Adipose tissue (tissue), 3 donors: ENCODE measurements around the gene TMEM198. TPM values are rescaled to one million over a fixed set of nuclear protein-coding genes. Genes with fewer than 3 reads are reported as not detected.

Source experiments
- H3K27ac ChIP-seq: one replicate; pipeline ENCODE4 v1.5.1; 2013; ENCODE audit warnings: low read depth, low read length
- WGBS, 3 donors: extraction: QIAGEN DNeasy Blood & Tissue Kit; methylation state at CpG; one replicate each; pipeline ENCODE4 v1.1.7; 2013; 5-methylcytosine and 5-hydroxymethylcytosine counted together
- polyA plus RNA-seq, 3 donors: library from polyadenylated mRNA; stranded (reverse); fragments of 200-250 nt; gene quantifications; one replicate each; pipeline ENCODE4 v1.2.3, GENCODE V29; 2013
- donor health status: healthy with polysubstance abuse.
- donor health status: Bipolar disorder and iron deficiency.
- donor health status: healthy.

TMEM198 gene
- polyA plus RNA-seq, 3 donors: 2.3 to 9.5 (median 3.7) TPM

DNA sequence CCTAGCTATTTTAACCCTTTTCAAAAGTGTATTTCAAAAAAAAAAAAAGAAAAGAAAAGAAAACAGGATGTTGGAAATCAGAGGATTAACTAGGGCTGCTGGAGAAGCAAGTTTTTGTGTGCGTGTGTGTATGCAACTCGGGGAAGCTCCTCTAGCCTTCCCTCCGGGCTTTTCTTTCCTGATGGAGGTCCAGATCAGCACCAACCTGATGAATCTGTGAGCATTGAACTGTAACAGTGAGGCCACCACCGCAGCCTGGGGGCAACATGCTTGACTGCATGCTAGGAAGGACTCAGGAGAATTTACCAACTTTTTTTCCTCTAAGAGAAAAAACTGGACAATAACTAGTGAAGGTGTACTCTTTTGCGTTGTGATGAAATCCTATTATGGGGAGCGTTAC, 25.2 kb downstream of the TMEM198 start:
- 94 to 97% (median 96%) methylated on average over 6 of the region's 6 CpGs for WGBS, 3 donors
- H3K27ac ChIP-seq: no peak overlapping the region

GRCh38 chr2:219569635-219570034, 25.8 kb downstream of the TMEM198 start:
- WGBS, 3 donors: 82 to 84% (median 84%) methylated on average over 6 of the region's 6 CpGs
- H3K27ac ChIP-seq: no peak overlapping the region

GRCh38 chr2:219570194-219570923, 26.5 kb downstream of the TMEM198 start:
- WGBS, 3 donors: 12 to 18% (median 13%) methylated on average over 81 to 95 of the region's 95 CpGs
- H3K27ac ChIP-seq: no peak overlapping the region

- 0 to 2% (median 1%) methylated on average over 34 to 53 of the region's 55 CpGs for WGBS, 3 donors
- H3K27ac ChIP-seq: no peak overlapping the region
Observed at GRCh38 chr2:219570924-219571310, 27.1 kb downstream of the TMEM198 start.

GRCh38 chr2:219571311-219572236, 27.7 kb downstream of the TMEM198 start, which contains the start of gene OBSL1:
TSS of gene OBSL1 (minus strand) at chr2:219571539. CDS start at chr2:219571232, 307 bp downstream.
- WGBS, 3 donors: 3 to 10% (median 8%) methylated on average over 39 to 42 of the region's 42 CpGs
- no peak within 1 kb of the TSS for H3K27ac ChIP-seq

GRCh38 chr2:219572237-219573001, 28.6 kb downstream of the TMEM198 start, which contains the start of gene INHA:
TSS of gene INHA (plus strand) at chr2:219572310. CDS start at chr2:219572375, 65 bp downstream.
- 76 to 90% (median 89%) methylated on average over 13 of the region's 13 CpGs for WGBS, 3 donors
- no peak within 1 kb of the TSS for H3K27ac ChIP-seq

DNA sequence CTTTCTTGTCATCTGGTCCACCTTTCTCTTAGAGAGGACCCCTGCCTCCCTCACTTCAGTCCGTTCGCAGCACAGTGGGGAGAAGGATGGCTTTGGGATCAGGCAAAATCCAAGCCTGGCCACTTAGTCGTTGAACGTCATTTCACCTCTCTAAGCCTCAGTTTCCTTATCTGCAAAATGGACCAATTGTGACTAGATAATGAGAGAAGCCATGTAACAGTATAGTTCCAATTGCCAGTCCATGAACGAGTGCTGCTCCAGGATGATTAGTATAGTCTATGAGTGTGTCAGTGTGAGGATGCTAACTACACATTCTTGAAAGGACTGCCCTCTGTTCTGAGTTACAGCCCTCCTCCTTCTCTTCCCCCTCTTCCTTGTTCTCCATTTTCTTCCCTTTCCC, 29.3 kb downstream of the TMEM198 start:
- 76 to 83% (median 80%) methylated on average over 5 of the region's 5 CpGs for WGBS, 3 donors

GRCh38 chr2:219574484-219575311, 30.9 kb downstream of the TMEM198 start:
- whole genome bisulfite sequencing, 3 donors: 82 to 92% (median 86%) methylated on average over 22 of the region's 22 CpGs
- H3K27ac ChIP-seq: no peak overlapping the region

More for the DNA sequence above, 29.3 kb downstream of the TMEM198 start:
- H3K27ac ChIP-seq: no peak overlapping the region

DNA sequence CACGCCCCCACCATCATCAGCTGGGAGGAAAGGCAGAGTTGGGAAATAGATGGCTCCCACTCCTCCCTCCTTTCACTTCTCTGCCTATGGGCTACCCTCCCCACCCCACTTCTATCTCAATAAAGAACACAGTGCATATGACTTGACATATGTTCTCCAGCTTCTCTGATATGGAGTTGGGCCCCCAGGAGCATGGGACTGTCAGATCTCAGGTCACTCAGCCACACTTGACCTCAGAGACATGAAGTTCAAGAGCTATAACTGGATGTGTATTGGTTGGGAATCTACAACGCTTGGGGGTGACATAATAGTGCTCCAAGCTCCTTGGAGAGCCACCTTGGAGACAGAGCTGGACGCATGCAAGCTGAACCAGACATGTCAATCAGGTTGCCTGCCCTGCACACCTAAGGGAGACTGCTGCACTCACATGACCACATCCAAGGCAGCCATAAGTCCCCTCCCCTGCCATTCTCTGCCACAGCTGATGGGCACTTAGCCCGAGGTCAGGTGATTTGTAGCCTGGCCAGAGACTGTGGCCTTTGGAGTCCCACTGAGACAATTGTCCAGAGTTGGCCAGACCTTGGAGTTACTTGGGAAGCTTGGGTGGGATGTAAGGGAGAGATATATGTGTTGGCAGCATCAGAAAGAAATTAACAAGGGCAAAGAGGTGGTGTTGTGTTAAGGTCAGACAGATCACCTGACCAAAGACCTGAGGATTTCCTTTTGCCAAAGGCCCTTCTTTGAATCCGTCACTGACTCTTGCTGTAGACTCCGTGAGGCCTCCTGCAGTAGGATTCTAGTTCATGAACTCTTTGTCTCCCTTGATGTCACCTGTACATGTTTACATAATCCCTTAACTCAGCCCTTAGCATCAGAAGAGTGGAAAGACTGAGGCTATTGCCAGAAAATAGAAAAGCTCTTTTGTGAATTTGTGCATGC, 32.0 kb downstream of the TMEM198 start:
- H3K27ac ChIP-seq: no peak overlapping the region
- WGBS, 3 donors: 74 to 88% (median 84%) methylated on average over 6 of the region's 6 CpGs

- H3K27ac ChIP-seq: no peak overlapping the region
- WGBS, 3 donors: 34 to 48% (median 38%) methylated on average over 15 of the region's 15 CpGs
Observed at GRCh38 chr2:219576505-219577388, 32.9 kb downstream of the TMEM198 start.

DNA sequence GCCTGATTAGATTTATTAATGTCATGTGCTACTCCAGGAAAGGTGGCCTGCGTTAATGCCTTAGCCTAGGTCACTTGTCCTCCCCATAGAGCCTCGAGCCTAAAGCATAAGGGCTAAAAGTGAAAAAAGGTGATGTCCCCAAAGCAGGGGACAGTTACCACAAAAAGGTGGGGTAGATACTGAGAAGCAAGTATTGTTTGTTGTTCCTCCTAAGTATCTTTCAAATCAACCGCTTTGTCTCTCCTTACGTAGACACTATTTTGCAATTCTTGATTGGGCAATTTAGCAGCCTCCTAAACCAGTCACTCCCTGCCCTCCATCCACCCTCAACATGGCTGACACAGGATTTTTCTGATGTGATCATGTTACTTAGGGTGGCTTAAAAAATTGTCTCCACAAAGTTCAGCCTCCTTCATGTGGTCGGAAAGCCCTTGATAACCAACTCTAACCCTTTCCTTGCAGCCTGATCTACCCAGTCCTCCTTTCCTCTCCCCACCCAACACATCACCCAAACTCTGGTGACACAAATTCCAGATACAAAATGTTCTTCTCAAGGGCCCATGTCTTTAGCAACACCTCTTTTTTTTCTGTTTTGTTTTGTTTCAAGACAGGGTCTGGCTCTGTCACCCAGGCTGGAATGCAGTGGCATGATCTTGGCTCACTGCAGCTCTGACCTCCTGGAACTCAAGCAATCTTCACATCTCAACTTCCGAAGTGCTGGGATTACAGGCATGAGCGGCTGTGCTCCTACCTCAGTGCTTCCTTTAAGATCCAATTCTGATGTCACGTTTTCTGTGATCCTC, 35.2 kb downstream of the TMEM198 start:
- no peak overlapping the region for H3K27ac ChIP-seq
- whole genome bisulfite sequencing, 3 donors: 72 to 84% (median 72%) methylated on average over 8 of the region's 8 CpGs

DNA sequence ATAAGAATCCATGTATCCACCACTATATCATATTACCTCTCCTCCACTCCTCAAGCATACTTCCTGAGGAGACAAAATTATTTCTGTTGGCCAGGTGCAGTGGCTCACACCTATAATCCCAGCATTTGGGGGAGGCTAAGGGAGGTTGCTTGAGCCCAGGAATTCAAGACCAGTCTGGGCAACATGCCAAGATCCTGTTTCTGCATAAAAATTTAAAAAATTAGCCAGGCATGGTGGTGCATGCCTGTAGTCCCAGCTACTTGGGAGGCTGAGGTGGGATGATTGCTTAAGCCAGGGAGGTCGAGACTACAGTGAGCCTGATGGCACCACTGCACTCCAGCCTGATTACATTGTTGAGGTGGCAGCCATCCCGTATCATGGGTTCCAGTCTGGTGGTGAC, 37.5 kb downstream of the TMEM198 start:
- H3K27ac ChIP-seq: no peak overlapping the region
- 70 to 86% (median 85%) methylated on average over 2 of the region's 2 CpGs for WGBS, 3 donors

DNA sequence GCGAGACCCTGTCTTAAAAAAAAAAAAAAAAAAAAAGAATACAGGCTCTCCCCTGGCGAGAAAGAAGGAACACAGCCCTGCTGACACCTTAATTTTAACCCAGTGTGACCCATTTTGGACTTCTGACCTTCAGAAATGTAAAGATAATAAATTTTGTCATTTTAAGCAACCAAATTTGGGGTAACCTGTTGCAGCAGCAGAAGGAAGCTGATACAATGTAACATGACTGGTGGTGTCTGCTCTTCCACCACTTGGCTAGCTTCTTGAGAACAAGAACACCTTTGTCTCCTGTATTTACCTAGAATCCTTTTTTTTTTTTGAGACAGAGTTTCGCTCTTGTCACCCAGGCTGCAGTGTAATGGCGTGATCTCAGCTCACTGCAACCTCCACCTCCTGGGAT, 47.3 kb downstream of the TMEM198 start:
- WGBS, 3 donors: 68 to 92% (median 70%) methylated on average over 4 of the region's 4 CpGs
- no peak overlapping the region for H3K27ac ChIP-seq

GRCh38 chr2:219592736-219593135, 48.9 kb downstream of the TMEM198 start:
- no peak overlapping the region for H3K27ac ChIP-seq
- WGBS, 3 donors: 79 to 86% (median 85%) methylated on average over 6 of the region's 6 CpGs

GRCh38 chr2:219593154-219593553, 49.3 kb downstream of the TMEM198 start:
- H3K27ac ChIP-seq: no peak overlapping the region
- WGBS, 3 donors: 90 to 92% (median 90%) methylated on average over 2 of the region's 2 CpGs
